OCI-LY7 (cell line): Measurements from ENCODE around the gene MRPL18. TPM values are rescaled to one million over a fixed set of nuclear protein-coding genes. Genes with fewer than 3 reads are reported as not detected.

ENCODE experiments used
- BruUV-seq: library from RNA; stranded (reverse); fragments of 400-500 nt; replicated peaks from 2 replicates; lab custom pipeline; 2021; lab: Mats Ljungman, UMichigan
- CTCF ChIA-PET: fragments of 300-600 bp; sonication (Branson Sonifier 250); formaldehyde crosslinking; loops from one replicate; lab custom pipeline; 2022; ENCODE audit warnings: antibody characterized with exemption; ENCODE audit not compliant: unreplicated experiment; lab: Charles Lee
- POLR2A ChIA-PET: fragments of 300-600 bp; sonication (Branson Sonifier 250); formaldehyde crosslinking; loops from one replicate; lab custom pipeline; 2022; ENCODE audit warnings: antibody characterized with exemption; lab: Charles Lee
- DNase-seq: peaks from one replicate; pipeline ENCODE4 v3.0.0-alpha.2; 2015; ENCODE audit warnings: low spot score
- H2AFZ ChIP-seq: fragments of 200-600 bp; sonication (generic), shearing (Covaris generic); 2 replicates; pipeline ENCODE4 v1.6.1; 2014; ENCODE audit warnings: mild to moderate bottlenecking, antibody characterized with exemption, low read length, moderate library complexity
- H3K27ac ChIP-seq: fragments of 200-600 bp; sonication (generic); 2 replicates; pipeline ENCODE4 v1.5.1; 2014; ENCODE audit warnings: mixed run types, low read depth, mild to moderate bottlenecking, moderate library complexity, low read length, inconsistent platforms; ENCODE audit not compliant: poor library complexity, severe bottlenecking
- H3K36me3 ChIP-seq: fragments of 200-600 bp; sonication (generic); 2 replicates; pipeline ENCODE4 v1.6.1; 2014; ENCODE audit warnings: mild to moderate bottlenecking, antibody characterized with exemption, low read length, moderate library complexity, mixed read lengths; ENCODE audit not compliant: insufficient read depth
- H3K4me1 ChIP-seq: fragments of 200-600 bp; sonication (generic); 2 replicates; pipeline ENCODE4 v1.5.1; 2014; ENCODE audit warnings: mild to moderate bottlenecking, low read length; ENCODE audit not compliant: insufficient read depth, poor library complexity, severe bottlenecking
- H3K4me2 ChIP-seq: fragments of 200-600 bp; sonication (generic); 2 replicates; pipeline ENCODE4 v1.6.1; 2014; ENCODE audit warnings: mild to moderate bottlenecking, low read length
- H3K4me3 ChIP-seq: fragments of 200-600 bp; sonication (generic); 2 replicates; pipeline ENCODE4 v1.5.1; 2014; ENCODE audit warnings: mild to moderate bottlenecking, low read depth, low read length; ENCODE audit not compliant: poor library complexity, severe bottlenecking
- H3K79me2 ChIP-seq: fragments of 200-600 bp; sonication (generic); 2 replicates; pipeline ENCODE4 v1.6.1; 2016; ENCODE audit warnings: low read depth, mild to moderate bottlenecking, low read length, moderate library complexity, mixed read lengths; ENCODE audit not compliant: insufficient read depth
- H3K9me2 ChIP-seq: fragments of 200-600 bp; sonication (generic); 2 replicates; pipeline ENCODE4 v1.6.1; 2016; ENCODE audit warnings: mild to moderate bottlenecking, low read length, mixed read lengths; ENCODE audit not compliant: insufficient read depth
- H3K9me3 ChIP-seq: fragments of 200-600 bp; sonication (generic); 2 replicates; pipeline ENCODE4 v1.6.1; 2014; ENCODE audit warnings: mild to moderate bottlenecking, mixed run types, low read length, mixed read lengths
- H4K20me1 ChIP-seq: fragments of 200-600 bp; sonication (generic); 2 replicates; pipeline ENCODE4 v1.6.1; 2014; ENCODE audit warnings: mild to moderate bottlenecking, antibody characterized with exemption, low read length, moderate library complexity, mixed read lengths; ENCODE audit not compliant: insufficient read depth
- CTCF ChIP-seq: fragments of 200-600 bp; sonication (generic); conservative IDR thresholded peaks from 2 replicates; pipeline ENCODE4 v1.5.1; 2014; ENCODE audit warnings: mild to moderate bottlenecking, antibody characterized with exemption, low read length, moderate library complexity, mixed read lengths
- EZH2phosphoT487 ChIP-seq: fragments of 200-600 bp; sonication (generic); IDR thresholded peaks from 2 replicates; pipeline ENCODE4 v1.6.1; 2018; ENCODE audit warnings: low read depth, borderline replicate concordance, mild to moderate bottlenecking, mixed run types, antibody characterized with exemption, low read length, moderate library complexity, mixed read lengths
- intact Hi-C: fragments of 100-400 bp; cut with micrococcal nuclease; formaldehyde crosslinking; loops from one replicate; pipeline ENCODE4 v1.10.0; 2022; ENCODE audit not compliant: unreplicated experiment
- total RNA-seq, 2 experiments: library from RNA; depleted of rRNA in 1 of 2; stranded (reverse); fragments of >200 nt in 1 of 2; shearing (Covaris generic) in 1 of 2; gene quantifications; 2 replicates each; pipeline ENCODE4 v1.2.3, GENCODE V29; 2014 to 2022

The MRPL18 gene
- total RNA-seq, 2 experiments from 2014 or later = 117 to 128 TPM

- no TSS peak for BruUV-seq
- Histone ChIP-seq H3K4me1 (peaks cover 9% of the 10 kb centered on the region), H3K9me2 (no peaks in the 10 kb centered on the region), H3K9me3 (no peaks in the 10 kb centered on the region), H3K4me3 (no peak overlapping the region), H3K4me2 (no peak overlapping the region), H2AFZ (no peak overlapping the region), H4K20me1 (no peaks in the 10 kb centered on the region), H3K36me3 (peaks cover 6% of the 10 kb centered on the region; the same call in 1 of the 2 replicates), H3K79me2 (no peaks in the 10 kb centered on the region), H3K27ac (no peak overlapping the region)
- TF ChIP-seq CTCF = no peak
- TF ChIP-seq EZH2phosphoT487 = no peak
- no peak for DNase-seq
- intact Hi-C loops = no loop called here
- ChIA-PET POLR2A (no interaction called here), CTCF (no interaction called here)
Observed at GRCh38 chr6:159804504-159804903, 14.2 kb downstream of the MRPL18 start.

GRCh38 chr6:159805440-159806020 is 15.3 kb downstream of the MRPL18 start:
- Histone ChIP-seq H2AFZ (no peak overlapping the region), H3K27ac (no peak overlapping the region), H3K9me2 (no peaks in the 10 kb centered on the region), H3K4me3 (no peak overlapping the region), H3K79me2 (no peaks in the 10 kb centered on the region), H3K4me2 (no peak overlapping the region), H3K4me1 (peaks cover 15% of the 10 kb centered on the region), H3K9me3 (no peaks in the 10 kb centered on the region), H4K20me1 (no peaks in the 10 kb centered on the region), H3K36me3 (no peaks in the 10 kb centered on the region)
- no peak for DNase-seq
- ChIA-PET POLR2A (interaction anchor here (1.0 to 1.3 kb wide), 3 partner anchors 16 to 105 kb away, joined by 3 to 4 read pairs (median 3); partner anchors contain the start of genes MRPL18 and TCP1), CTCF (interaction anchor here (0.7 kb wide), 1 partner anchor 11 kb away, joined by 3 read pairs; no protein-coding TSS in a partner anchor)
- no peak for TF ChIP-seq CTCF
- no peak for TF ChIP-seq EZH2phosphoT487
- intact Hi-C loops = no loop called here
- BruUV-seq = no TSS peak

DNA sequence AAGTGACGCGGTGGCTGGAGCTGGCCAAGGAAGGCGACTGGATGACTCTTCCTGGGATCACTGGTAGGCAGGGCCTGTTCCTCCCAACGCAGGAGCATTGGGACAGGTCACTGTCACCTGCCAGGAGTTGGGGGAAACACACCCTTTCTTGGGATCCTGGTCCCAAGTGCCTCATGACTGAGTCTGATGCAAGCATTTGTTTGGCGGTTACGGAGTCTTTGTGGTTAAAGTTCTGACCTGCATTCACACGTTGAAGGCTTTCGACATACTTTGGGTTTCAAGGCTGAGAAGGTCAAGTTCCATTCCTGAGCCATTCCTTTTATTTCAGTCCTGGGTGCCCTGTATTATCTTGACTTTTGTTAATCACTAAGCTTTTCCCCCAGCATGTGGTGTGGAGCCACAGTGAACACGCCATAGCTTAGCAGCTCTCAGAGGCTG is 15.8 kb downstream of the MRPL18 start:
- intact Hi-C loops = no loop called here
- Histone ChIP-seq H3K4me3 (no peak overlapping the region), H4K20me1 (no peaks in the 10 kb centered on the region), H3K9me3 (no peaks in the 10 kb centered on the region), H3K4me1 (peaks cover 15% of the 10 kb centered on the region), H3K36me3 (no peaks in the 10 kb centered on the region), H2AFZ (no peak overlapping the region), H3K27ac (no peak overlapping the region), H3K79me2 (no peaks in the 10 kb centered on the region), H3K9me2 (no peaks in the 10 kb centered on the region), H3K4me2 (no peak overlapping the region)
- DNase-seq = no peak
- POLR2A ChIA-PET = interaction anchor here (0.6 to 1.3 kb wide), 5 partner anchors 16 to 105 kb away, joined by 3 to 4 read pairs (median 3); partner anchors contain the start of genes MRPL18 and TCP1
- no peak for TF ChIP-seq EZH2phosphoT487
- no peak for TF ChIP-seq CTCF
- CTCF ChIA-PET = interaction anchor here (0.7 kb wide), 1 partner anchor 12 kb away, joined by 3 read pairs; no protein-coding TSS in a partner anchor
- BruUV-seq = no TSS peak
